GM18873 (cell line): ENCODE results near the gene METAP1.
A peak's percentile ranks its signal among the peaks of the same experiment; 100 is the strongest.
"Not testable (repeated sequence)": the region's sequence is repeated elsewhere in the genome, so short reads cannot be mapped to it uniquely, and the experiment has no call there.

Experiments used
- ATAC-seq: cut with Tn5 transposase; IDR thresholded peaks from one replicate; pipeline ENCODE4 v1.9.1; 2021; ENCODE audit warnings: mild to moderate bottlenecking, moderate library complexity, moderate number of reproducible peaks; ENCODE audit not compliant: unreplicated experiment, low FRiP score

Gene METAP1

GRCh38 chr4:98995183-98996055 lies at the start of gene METAP1:
Gene METAP1, plus strand, starts transcription at chr4:98995721. Its CDS starts 33 bp downstream, at chr4:98995754.
- peak; percentile 92 for ATAC-seq

GRCh38 chr4:98946359-98946758 lies 49.2 kb upstream of the METAP1 start:
- no peak for ATAC-seq

- ATAC-seq = no peak
These were observed 44.6 kb upstream of the METAP1 start for GRCh38 chr4:98950925-98951324.

- no peak for ATAC-seq
These were observed 43.8 kb upstream of the METAP1 start for GRCh38 chr4:98951710-98952109.

- ATAC-seq = no peak
These were observed 40.3 kb upstream of the METAP1 start for GRCh38 chr4:98955229-98955628.

GRCh38 chr4:98958065-98958464 lies 37.5 kb upstream of the METAP1 start:
- no peak for ATAC-seq

GRCh38 chr4:98959411-98959810 lies 36.1 kb upstream of the METAP1 start:
- no peak for ATAC-seq

GRCh38 chr4:98961770-98962169 lies 33.8 kb upstream of the METAP1 start:
- no peak for ATAC-seq

- ATAC-seq = no peak
These were observed 31.7 kb upstream of the METAP1 start for GRCh38 chr4:98963538-98964433.

GRCh38 chr4:98966926-98967325 lies 28.6 kb upstream of the METAP1 start:
- ATAC-seq = no peak

- ATAC-seq = no peak
These were observed 27.7 kb upstream of the METAP1 start for GRCh38 chr4:98967786-98968329.

- ATAC-seq = no peak
These were observed 25.4 kb upstream of the METAP1 start for GRCh38 chr4:98969878-98970785.

GRCh38 chr4:98976716-98977115 lies 18.8 kb upstream of the METAP1 start:
- no peak for ATAC-seq

GRCh38 chr4:98977557-98977956 lies 18.0 kb upstream of the METAP1 start:
- ATAC-seq = no peak

- ATAC-seq = no peak
These were observed 7.8 kb upstream of the METAP1 start for GRCh38 chr4:98987720-98988119.

GRCh38 chr4:98992835-98993234 lies 2.7 kb upstream of the METAP1 start:
- not testable (repeated sequence) for ATAC-seq

GRCh38 chr4:98993419-98994071 lies 2.0 kb upstream of the METAP1 start:
- no peak for ATAC-seq

- no peak for ATAC-seq
These were observed 893 bp upstream of the METAP1 start for GRCh38 chr4:98994474-98995182.
